Dermis blood vessel endothelial cell (primary cell): ENCODE data around the gene MECP2. TPM values are rescaled to one million over a fixed set of nuclear protein-coding genes. Genes with fewer than 3 reads are reported as not detected.

Experiments used
- DNase-seq: peaks from one replicate; pipeline ENCODE4 v3.0.0; 2010
- total RNA-seq: library from RNA; depleted of rRNA; stranded (reverse); fragments of >200 nt; gene quantifications from 2 replicates; pipeline ENCODE4 v1.2.3, GENCODE V29; 2014

The MECP2 gene
- total RNA-seq, 1 donor from 2014 or later, result 22.5 TPM

DNA sequence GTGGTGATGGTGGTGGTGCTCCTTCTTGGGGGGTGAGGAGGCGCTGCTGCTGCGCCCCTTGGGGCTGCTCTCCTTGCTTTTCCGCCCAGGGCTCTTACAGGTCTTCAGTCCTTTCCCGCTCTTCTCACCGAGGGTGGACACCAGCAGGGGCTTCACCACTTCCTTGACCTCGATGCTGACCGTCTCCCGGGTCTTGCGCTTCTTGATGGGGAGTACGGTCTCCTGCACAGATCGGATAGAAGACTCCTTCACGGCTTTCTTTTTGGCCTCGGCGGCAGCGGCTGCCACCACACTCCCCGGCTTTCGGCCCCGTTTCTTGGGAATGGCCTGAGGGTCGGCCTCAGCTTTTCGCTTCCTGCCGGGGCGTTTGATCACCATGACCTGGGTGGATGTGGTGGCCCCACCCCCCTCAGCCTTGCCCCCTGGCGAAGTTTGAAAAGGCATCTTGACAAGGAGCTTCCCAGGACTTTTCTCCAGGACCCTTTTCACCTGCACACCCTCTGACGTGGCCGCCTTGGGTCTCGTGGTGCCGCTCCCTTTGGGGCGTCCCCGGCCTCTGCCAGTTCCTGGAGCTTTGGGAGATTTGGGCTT, 66.7 kb downstream of the MECP2 start:
- DNase-seq, result no peak

DNA sequence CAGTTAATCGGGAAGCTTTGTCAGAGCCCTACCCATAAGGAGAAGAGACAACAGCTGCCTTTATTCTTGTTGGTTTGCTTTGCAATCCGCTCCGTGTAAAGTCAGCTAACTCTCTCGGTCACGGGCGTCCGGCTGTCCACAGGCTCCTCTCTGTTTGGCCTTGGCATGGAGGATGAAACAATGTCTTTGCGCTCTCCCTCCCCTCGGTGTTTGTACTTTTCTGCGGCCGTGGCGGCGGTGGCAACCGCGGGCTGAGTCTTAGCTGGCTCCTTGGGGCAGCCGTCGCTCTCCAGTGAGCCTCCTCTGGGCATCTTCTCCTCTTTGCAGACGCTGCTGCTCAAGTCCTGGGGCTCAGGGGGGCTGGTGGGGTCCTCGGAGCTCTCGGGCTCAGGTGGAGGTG, 67.3 kb downstream of the MECP2 start:
- no peak for DNase-seq

DNA sequence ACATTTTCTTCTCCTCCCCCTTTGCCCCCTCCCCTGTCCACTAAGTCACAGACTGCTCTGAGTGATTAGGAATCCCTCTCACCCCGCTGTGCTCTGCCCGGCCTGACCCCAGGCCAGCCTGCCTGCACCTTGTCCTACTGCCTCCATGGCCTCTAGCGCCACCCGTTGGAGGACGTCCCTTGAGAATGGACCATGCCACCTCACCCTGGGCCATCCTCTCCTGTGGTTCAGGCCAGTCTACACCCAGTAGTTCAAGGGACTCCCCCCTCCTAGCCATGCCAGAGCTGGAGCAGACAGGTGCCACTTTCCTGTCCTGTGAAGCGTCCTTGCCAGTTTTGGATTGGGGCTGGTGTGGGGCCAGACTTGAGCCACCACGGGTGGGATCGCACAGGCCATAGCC, 68.1 kb downstream of the MECP2 start:
- DNase-seq, result no peak

DNA sequence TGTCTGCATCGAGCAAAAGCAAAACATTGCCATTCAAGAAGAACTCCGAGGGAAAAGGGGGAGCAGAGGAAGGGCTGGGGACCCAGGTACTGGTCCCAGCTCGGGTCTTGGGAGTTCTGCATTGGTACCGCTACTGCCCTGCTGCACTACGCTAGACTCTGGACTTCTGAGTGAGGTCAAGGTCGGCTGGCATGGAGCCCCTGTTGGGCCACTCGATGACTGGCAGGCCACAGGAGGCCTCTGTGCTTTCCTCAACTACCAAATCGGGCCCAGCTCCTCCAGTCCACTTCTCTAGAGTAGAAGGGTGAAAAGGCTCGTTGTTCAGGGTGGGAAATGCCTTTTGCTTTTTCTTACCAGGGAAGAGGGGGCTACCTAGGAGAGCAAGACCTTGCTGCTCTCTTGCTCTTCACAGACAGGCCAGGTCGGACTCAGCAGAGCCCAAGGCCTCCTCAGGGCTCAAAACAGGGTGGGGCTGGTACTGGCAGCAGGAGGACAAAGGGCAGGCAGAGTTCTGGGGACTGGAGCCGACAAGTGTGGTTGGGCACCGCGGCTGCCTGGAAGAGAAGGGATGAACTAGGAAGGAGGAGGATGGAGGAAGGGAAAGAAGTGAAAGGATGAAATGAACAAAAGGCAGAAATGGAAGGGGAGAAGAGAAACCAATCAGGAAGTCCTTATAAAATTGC, 68.9 kb downstream of the MECP2 start:
- DNase-seq, result no peak

DNA sequence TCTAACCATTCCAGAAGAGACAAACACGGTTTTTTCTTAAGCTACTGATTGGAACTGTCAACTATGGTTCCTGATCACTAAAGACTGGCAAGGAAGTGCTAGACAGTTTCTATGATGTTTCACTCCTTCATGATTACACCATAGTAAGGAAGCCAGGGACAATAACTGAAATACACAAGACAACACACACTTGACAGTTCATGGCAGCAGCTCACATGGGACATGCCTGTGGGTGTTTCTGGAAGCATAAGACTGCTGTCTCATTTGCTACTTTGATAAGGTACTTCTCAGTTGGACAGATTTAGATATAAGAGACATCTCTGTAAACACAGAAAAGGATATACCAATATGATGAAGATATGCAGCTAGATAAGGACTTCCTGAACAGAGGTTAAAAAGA, 69.5 kb downstream of the MECP2 start:
- no peak for DNase-seq

DNA sequence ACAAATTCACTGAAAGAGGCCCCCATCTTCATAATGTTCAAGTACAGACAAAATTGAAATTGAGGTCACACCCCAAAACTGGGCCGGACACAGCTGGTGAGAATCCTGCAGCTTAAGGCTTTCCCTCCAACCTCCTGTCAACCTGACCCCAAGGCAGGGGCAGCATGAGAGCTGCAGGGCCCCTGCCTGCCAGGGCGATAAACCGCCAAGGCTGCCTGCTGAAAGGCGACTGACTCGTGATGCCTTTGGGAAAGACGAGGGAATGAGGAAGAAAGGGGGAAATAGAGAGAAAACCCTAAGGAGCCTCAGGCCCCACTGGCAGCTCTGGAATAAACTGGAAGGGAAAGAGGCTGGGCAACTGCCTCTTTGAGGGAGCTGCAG, 70.5 kb downstream of the MECP2 start:
- DNase-seq, result no peak

DNA sequence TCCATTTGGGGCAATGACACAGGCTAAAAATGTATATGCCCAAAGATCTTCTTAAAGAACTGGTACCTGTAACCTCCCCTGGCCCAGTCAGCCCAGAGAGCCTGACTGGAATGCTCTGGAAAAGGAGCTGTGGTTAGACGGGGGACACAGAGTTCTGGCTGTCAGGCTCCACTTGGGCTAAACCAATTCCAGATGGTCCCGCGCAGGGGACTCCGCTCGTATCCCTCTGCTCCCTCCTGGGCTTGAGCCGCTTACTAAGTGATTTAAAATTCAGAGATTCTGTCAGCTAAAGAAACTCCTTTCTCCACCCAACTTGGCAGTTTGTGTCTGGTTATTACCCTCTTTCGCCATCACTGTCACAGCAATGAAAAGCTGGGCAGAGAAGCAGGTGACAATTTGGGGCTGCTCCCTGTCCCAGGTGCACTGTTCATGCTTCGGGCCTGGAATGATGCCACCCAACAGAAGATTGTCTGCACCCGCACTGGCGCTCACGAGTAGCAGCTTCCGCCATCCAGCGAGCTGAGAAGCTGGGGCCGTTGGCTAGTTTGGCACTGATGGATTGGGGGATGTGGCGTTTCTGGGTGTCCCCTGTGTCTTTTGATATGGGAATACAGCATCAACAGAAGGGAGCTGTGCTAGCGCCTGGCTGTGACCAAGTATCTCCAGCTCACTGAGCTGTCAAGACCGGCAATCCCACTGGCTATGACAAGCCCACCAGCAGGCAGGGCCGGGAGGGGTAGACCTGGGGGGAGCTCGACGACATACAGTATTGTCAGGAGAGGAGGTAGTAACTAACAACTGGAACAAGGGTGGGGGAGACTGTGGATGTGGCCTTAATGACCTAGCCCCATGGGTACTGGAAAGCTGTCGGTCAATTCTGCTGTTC, 71.1 kb downstream of the MECP2 start:
- no peak for DNase-seq

DNA sequence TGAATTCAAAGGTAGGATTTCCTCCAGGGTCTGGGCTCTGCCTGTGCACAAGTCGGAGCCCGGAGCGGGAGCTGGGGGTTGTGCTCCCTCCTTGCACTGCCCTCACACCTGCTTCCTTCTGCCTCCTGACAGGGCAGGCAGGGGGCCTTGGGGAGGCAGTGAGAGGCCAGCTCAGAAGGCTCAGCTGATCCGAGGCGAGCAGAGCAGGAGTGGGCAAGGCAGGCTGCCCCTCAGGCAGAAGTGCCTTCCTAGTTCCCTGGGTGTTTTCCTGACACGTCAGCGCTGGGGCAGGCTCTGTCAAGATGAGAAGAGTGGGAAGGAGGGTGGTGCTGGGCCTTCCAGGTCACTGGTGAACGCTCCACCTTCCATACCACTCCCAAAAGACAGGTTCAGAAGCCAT, 72.3 kb downstream of the MECP2 start:
- DNase-seq, result no peak

DNA sequence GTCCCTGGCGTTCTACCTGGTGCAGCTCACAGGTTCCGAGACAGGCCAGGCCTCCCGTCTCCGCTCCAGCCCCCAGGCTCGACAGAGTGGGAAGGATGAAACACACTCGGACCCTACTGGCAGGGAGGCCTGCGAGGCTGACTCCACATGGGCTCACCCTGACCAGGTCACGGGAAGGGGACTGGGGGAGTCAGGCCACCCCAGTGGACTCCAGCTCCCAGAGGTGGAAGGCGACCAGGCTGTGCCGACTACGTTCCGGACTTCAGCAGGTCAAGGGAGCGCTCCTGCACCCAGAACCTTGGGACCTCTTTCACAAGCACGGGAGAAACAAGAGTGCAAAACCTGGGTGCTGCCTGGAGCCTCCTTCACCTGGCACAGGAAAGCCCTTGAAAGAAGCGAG, 73.2 kb downstream of the MECP2 start:
- no peak for DNase-seq

DNA sequence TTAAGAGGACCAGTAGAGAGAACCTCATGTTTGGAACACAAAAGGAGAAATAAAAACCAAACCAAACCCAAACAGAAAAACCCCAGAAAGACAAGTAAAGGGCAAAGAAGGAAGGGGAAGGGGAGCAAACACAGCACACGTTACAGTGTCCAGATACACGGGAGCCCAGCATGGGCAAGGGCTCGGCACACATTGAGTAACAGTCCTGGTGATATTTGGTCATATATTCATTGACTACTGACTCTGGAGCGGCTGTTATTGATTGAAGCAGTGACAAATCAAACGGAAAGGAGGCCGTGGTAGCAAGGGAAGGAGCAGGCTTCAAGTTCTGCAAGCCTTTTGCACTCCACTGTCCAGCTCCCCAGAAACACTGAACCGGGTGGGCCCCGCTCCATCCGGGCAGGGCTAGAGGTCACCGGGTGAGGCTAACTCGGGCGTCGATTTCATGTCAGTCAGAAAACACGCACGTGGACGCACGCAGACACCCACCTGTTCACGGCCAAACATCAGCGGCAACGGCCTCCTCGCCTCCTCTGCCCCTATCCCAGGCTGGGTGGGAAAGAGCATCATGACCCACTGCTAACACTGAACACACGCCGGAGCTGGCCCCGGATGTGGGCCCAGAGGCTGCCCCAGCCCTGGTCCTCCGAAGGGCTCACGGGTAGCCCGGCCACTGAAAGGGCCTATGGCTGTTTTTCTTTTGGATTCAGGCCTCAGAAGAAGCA, 74.1 kb downstream of the MECP2 start:
- no peak for DNase-seq

DNA sequence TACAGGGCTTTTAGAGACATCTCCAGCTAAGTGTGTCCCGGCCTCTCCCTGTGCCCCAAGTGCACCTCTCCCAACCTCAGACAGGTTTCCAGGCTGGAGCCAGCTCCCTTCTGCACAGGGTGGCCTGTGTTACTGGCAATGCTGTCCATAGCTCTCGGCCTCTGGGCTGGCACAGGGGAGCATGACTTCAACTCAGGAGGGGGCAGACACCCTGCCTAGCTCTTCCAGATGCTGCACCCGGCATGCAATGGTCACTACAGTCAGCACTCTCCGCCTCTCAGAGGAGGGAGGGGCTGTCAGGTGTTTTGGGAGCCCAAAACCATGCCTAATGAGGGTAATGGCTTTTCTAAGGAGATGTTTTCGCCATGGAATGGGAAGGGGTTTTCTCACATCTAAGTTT, 75.4 kb downstream of the MECP2 start:
- no peak for DNase-seq

DNA sequence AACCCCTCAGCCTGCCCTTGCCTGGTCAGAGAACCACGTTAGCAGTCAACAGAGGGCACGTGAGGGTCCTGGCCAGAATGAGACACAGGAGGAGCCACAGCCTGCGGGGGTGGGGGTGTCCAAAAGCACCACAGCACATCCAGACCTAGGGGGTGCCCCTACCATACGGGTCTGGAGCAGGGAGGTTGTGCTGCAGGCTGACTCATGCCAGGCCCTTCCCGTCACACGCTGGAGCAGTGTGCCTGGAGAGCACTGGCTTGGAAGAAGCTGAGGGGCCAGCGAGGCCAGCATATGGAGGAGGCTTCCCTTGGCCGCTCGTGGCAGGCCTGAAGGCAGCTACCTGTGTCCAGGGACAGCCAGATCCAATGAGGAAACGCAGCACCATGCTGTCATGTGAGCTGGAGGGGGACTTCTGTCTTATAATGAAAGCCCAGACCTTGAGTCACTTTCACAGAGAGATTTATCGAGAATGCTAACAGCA, 76.3 kb downstream of the MECP2 start:
- peak; percentile 75 for DNase-seq

DNA sequence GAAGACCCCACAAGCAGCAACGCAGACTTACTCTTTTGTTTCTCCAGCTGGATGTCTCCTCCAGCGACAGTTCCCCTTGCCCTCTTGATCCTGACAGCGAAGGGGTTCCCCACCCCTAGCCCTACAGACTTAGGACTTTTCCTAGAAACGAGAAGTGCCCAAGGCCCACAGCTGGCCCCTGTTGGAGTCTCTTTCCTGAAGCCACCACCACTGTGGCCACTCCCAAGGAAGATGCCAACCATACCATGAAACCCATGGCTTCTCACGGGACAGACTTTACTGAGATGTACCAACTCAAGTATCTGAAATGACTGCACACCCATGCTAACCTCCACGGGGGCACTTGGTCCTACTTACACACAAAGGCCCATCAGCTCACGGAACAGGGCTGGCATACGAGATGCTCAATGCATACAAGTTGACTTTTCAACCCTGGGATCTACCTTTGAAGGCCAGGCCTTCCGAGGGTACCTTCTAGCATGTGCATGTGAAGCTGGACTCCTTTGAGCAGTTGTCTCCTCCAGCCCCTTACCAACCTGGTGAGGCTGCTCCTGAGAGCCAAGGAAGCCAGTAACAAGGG, 76.9 kb downstream of the MECP2 start:
- DNase-seq, result no peak

DNA sequence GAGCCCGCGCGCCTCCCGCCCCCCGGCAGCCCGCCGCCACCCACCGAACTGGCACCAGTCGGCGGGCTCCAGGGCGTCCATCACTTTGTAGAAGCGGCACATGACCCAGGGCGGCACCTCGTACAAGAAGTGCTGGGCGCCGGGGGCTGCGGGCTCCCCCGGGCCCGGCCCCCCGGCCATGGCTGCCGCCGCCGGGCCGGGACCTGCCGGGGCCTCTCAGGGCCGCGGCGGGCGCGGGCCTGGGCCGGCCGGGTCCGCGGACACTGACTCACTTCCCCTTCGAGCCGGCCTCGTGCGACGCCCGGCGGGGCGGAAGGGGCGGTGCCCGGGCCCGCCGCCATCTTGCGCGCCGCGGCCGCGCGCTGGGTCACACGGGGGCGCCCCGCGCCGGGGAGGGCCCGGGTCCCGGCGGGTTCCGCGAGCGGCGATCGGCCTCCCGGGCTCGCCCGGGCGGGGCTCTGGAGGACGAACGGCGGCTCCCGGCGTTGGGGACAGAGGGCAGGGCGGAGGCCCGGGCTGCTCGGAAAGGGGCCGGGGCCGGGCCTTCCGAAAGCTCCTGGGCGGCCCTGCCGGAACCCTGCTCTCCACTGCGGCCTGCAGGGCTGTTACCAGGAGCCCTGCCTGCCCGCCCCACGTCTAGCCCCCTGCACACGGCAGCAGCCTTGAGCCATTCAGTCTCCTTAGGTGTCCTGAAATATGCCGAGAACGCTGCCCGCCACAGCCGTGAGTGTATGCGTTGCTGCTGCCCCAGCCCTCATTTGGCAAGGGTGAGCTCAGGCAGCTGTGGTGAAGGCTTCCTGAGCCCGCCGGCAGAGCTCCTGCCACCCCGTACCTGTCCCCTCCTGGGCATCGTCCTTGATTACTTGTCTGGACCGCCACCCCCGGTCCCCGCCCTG, 77.6 kb downstream of the MECP2 start, which contains the start of gene IRAK1:
Gene IRAK1, minus strand, starts transcription at position 270 of the 896 bp plus-strand sequence. Its CDS starts 90 bp downstream, at position 180.
- DNase-seq, result peak; percentile 71

DNA sequence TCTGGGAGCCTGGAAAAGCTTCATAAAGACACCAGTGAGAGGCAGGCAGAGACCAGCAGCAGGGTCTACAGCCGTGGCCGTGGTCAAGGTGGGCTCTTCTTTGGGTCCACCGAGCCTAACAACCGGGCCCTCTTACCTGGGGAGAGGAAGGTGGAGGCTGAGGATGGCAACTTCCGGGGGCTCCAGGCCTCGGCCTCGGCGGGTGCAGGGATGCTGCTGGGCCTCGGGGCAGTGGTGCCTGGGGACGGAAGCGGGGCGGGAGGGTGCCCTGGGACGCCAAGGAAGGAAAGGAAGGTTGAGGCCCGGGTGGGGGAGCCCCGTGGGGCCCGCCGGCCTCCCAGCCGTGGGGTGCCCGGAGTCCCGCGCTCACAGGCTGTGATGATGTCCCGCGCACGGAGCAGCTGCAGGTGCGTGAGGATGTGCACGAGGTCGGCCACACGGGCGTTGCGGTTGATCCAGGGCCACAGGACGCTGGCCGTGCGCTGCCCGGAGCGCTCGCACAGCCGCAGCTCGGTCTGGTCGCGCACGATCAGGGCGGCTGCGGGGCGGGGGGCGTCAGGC, 78.4 kb downstream of the MECP2 start:
- peak; percentile 27 for DNase-seq

DNA sequence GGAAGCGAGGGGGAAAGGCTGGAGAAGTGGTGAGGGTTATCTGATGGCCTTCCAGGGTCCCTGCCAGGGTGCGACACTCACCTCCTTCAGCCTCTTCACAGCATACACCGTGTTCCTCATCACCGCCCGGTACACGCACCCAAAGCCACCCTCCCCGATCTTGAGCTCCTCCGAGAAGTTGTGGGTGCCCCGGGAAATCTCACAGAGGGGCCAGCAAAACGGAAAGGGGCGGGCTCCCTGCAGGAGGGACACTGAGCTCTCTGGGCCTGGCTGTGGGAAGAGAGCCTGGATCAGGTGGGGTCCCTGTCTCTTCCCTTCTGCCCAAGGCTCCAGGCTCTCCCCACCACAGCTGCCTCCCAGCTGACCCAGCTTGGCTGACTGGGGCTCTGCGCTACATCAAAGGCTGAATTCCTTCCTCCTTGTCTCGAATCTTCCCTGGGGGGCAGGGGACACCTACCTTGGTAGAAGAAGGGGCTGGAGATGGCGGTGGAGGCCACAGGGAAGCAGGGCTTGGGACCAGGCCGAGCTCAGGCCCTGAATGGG, 78.9 kb downstream of the MECP2 start:
- no peak for DNase-seq

DNA sequence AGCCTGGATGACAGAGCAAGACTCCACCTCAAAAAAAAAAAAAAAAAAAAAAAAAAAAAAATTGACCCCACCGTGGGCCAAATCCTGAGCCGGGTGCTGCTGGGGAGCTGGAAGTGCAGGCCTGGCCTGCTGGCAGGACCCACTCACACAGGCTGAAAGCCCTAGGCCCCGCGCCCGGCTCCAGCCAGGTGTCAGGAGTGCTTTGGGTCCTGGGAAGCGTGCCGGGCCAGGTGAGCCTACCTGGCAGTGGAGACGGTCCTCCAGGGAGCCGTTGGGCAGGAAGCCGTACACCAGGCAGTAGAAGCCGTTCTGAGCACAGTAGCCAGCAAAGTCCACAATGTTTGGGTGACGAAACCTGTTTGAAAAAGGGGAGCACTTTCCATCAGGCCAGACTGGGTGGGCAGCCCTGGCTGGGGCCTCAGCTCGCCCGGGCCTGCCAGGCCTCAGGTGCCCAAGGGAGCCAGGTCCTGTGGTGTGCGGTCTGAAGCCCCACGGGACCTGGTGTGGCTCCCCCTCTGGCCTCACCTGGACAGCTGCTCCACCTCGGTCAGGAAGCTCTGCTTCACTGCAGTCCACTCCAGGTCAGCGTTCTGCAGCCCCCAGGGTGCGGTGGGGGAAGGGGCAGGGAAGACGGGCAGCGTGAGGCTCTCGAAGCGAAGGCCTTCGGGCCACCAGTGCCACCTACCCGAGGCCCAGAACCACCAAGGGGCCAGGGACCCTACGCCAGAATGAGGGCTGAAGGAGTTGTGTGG, 79.6 kb downstream of the MECP2 start:
- no peak for DNase-seq

DNA sequence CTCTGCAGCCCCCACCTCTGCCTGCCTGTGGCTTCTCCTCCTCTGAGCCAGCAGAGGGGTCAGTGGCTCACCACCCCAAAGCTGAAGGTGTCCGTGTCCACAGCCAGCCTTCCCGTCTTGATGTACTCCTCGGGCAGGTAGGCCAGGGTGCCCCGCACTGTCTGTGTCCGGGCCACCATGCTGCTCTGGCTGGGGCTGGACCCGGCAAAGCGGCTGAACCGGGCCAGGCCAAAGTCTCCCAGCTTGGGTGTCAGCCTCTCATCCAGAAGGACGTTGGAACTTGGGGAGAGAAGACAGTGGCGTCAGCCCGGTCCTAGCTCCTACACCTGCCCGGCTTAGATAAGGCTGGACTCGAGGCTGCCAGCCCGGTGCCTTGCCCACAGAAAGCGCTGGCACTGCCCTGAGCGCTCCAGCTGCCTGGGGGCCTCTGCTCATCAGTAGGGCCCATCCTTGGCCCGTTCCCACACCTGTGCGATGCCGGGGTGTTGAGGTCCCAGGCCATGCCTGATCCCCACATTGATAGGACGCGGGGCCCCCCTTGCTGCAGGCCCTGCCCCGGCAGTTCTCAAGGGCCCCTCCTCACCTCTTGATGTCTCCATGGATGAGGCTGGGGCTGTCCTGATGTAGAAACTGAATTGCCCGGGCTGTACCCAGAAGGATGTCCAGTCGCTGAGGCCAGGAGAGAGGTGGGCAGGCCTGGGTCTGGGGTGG, 81.0 kb downstream of the MECP2 start:
- DNase-seq, result no peak

DNA sequence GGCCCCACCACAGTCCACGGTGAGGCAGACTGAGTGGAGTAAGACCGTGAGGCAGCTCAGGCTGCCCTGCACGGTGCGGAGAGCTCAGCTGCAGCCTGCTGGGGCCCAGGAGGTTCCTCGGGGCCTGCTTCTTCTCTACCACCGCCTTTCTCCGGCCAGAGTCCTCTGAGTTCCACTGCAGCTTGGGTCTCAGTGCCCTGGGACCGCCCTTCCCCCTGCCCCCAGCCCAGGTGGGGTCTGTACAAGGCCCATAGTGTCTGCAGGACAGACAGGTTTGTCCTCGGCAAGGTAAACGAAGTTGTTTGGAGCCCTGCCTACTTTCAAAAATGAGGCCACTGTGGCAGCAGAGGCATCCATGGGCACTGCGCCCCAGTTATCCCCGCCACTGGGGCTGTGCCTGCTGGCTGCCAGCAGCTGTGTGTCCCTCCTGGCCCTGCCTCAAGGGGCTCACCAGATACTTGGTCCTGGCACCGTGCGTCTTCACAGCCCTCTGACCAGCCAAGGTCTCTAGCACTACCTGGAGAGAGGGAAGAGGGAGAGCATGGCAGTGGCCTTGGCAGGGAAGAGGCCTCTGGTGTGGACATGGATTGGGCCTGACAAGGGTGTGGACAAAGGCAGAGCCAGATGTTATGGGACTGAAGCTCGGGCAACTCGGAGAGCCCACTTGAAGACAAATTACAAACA, 81.8 kb downstream of the MECP2 start:
- no peak for DNase-seq
